Left colon (tissue), 2 donors: Measurements from ENCODE around the gene WDR31. TPM values are rescaled to one million over a fixed set of nuclear protein-coding genes. Genes with fewer than 3 reads are reported as not detected.
"Not testable (repeated sequence)": the region's sequence is repeated elsewhere in the genome, so short reads cannot be mapped to it uniquely, and the experiment has no call there.

Experiments
- ATAC-seq: fragments of 200-7000 bp; cut with Tn5 transposase; one replicate; pipeline ENCODE4 v1.9.1; 2020; ENCODE audit warnings: mild to moderate bottlenecking, moderate library complexity
- DNase-seq, 2 donors: peaks; one replicate each; pipeline ENCODE4 v3.0.0-alpha.2; 2020
- intact Hi-C, 2 donors: fragments of 100-400 bp; cut with DNase I in 1 of 2; cut with micrococcal nuclease in 1 of 2; formaldehyde crosslinking; loops; one replicate each; pipeline versions ENCODE4 v1.11.2 to v1.14.0; 2022; cut with DNase I, micrococcal nuclease
- long read RNA-seq: library from polyadenylated mRNA; unstranded; transcript quantifications from one replicate; pipeline ENCODE4 v2.0.0, GENCODE V29; 2021
- total RNA-seq, 2 donors: library from RNA; stranded (reverse); fragmentation: NEBNext Ultra II Directional; extraction: Animal tissue kit (Norgen Biotek cat#: 25700); gene quantifications; one replicate each; pipeline ENCODE4 v1.2.1, GENCODE V29; 2021
- donor health status: DM: no; HTN: no; CAD: no.
- donor health status: DM: yes; HTN: yes; CAD: no.

WDR31 gene
- 1 to 10 TPM; 3.0 to 3.6 TPM for total RNA-seq
- long read RNA-seq, full-length matches to known transcripts = 3 of 4 reads
- long read RNA-seq, partial matches to known transcripts = 0 of 4 reads
- long read RNA-seq, other reads (novel, unspliced or antisense) = 1 of 4 reads

GRCh38 chr9:113340011-113340699 lies at the start of gene WDR31:
Gene WDR31, minus strand, starts transcription at chr9:113340275. Its CDS starts 8,253 bp downstream, at chr9:113332022.
- intact Hi-C loops = no loop called here
- DNase-seq (peak; percentile 84 to 89), ATAC-seq (peak; percentile 88)

GRCh38 chr9:113389451-113389850 lies 49.4 kb upstream of the WDR31 start:
- intact Hi-C loops = no loop called here
- no peak for DNase-seq
- ATAC-seq = no peak

- DNase-seq (peak in 1 of 2 donors; percentile 63), ATAC-seq (peak; percentile 65)
- intact Hi-C loops = no loop called here
Measured at GRCh38 chr9:113388833-113389232, 48.8 kb upstream of the WDR31 start.

GRCh38 chr9:113387560-113388230 lies 47.6 kb upstream of the WDR31 start:
- ATAC-seq (peak; percentile 75), DNase-seq (peak; percentile 66 to 74)
- intact Hi-C loops = no loop called here

GRCh38 chr9:113386571-113387393 lies 46.7 kb upstream of the WDR31 start:
- intact Hi-C loops = no loop called here
- peak; percentile 18 for ATAC-seq
- peak; percentile 20 to 28 for DNase-seq

GRCh38 chr9:113381909-113382411 lies 41.9 kb upstream of the WDR31 start:
- ATAC-seq (peak; percentile 81), DNase-seq (peak; percentile 66 to 84)
- intact Hi-C loops = no loop called here

GRCh38 chr9:113381441-113381840 lies 41.4 kb upstream of the WDR31 start:
- DNase-seq, intact Hi-C loops: not testable (repeated sequence)
- peak; percentile 1 for ATAC-seq

GRCh38 chr9:113380869-113381378 lies 40.8 kb upstream of the WDR31 start:
- intact Hi-C loops = no loop called here
- ATAC-seq = peak; percentile 32

GRCh38 chr9:113379829-113380210 lies 39.7 kb upstream of the WDR31 start:
- ATAC-seq, intact Hi-C loops, DNase-seq: not testable (repeated sequence)

More at GRCh38 chr9:113380869-113381378, 40.8 kb upstream of the WDR31 start:
- DNase-seq = peak in 1 of 2 donors; percentile 49

- intact Hi-C loops, DNase-seq, ATAC-seq: not testable (repeated sequence)
Measured at GRCh38 chr9:113379094-113379828, 39.2 kb upstream of the WDR31 start.

GRCh38 chr9:113376634-113377567 lies 36.8 kb upstream of the WDR31 start, which contains the start of gene HDHD3:
Gene HDHD3, minus strand, starts transcription at chr9:113376986. Its CDS starts 2,632 bp downstream, at chr9:113374354.
- peak; percentile 71 for ATAC-seq
- intact Hi-C loops = no loop called here
- DNase-seq = peak; percentile 89

GRCh38 chr9:113375057-113376023 lies 35.3 kb upstream of the WDR31 start:
- DNase-seq (peak; percentile 54 to 79), ATAC-seq (peak; percentile 68)

GRCh38 chr9:113373676-113374392 lies 33.8 kb upstream of the WDR31 start:
- intact Hi-C loops = no loop called here
- peak in 1 of 2 donors; percentile 28 for DNase-seq
- no peak for ATAC-seq

More at GRCh38 chr9:113375057-113376023, 35.3 kb upstream of the WDR31 start:
- intact Hi-C loops = no loop called here

GRCh38 chr9:113373256-113373655 lies 33.2 kb upstream of the WDR31 start:
- intact Hi-C loops = no loop called here

GRCh38 chr9:113372059-113372458 lies 32.0 kb upstream of the WDR31 start:
- ATAC-seq (no peak), DNase-seq (no peak)
- intact Hi-C loops = no loop called here

More at GRCh38 chr9:113373256-113373655, 33.2 kb upstream of the WDR31 start:
- ATAC-seq (no peak), DNase-seq (no peak)
